Measurements from ENCODE around the gene GIT1.
A peak's percentile ranks its signal among the peaks of the same experiment; 100 is the strongest.

Gene GIT1

GRCh38 chr17:29570521-29570920, 18.9 kb downstream of the GIT1 start:
- no peak for DNase-seq (ENCODE audit: low read depth)

GRCh38 chr17:29569245-29569950, 20.1 kb downstream of the GIT1 start:
- no peak for DNase-seq (ENCODE audit: low read depth)
- peak overlapping the region; percentile 64 for H3K4me3 ChIP-seq (ENCODE audit: control insufficient read depth, low read depth, low read length)
- no peak for TF ChIP-seq CTCF (conservative IDR thresholded peaks at IDR 0.05; ENCODE audit: control insufficient read depth, insufficient read depth, low read depth, low read length)

More at GRCh38 chr17:29570521-29570920, 18.9 kb downstream of the GIT1 start:
- TF ChIP-seq CTCF (conservative IDR thresholded peaks at IDR 0.05; ENCODE audit: control insufficient read depth, insufficient read depth, low read depth, low read length): no peak
- H3K4me3 ChIP-seq (ENCODE audit: control insufficient read depth, low read depth, low read length): no peak overlapping the region

GRCh38 chr17:29568331-29569244, 20.9 kb downstream of the GIT1 start, which contains the start of gene TP53I13:
Gene TP53I13, plus strand, starts transcription at chr17:29568701. Its CDS starts 58 bp downstream, at chr17:29568759.
- TF ChIP-seq CTCF (conservative IDR thresholded peaks at IDR 0.05; ENCODE audit: control insufficient read depth, insufficient read depth, low read depth, low read length): no peak

GRCh38 chr17:29567554-29568330, 21.7 kb downstream of the GIT1 start:
- peak; percentile 25 for TF ChIP-seq CTCF (conservative IDR thresholded peaks at IDR 0.05; ENCODE audit: control insufficient read depth, insufficient read depth, low read depth, low read length)
- DNase-seq (ENCODE audit: low read depth): no peak

More at GRCh38 chr17:29568331-29569244, 20.9 kb downstream of the GIT1 start, which contains the start of gene TP53I13:
- DNase-seq (ENCODE audit: low read depth): peak; percentile 61
- peak within 1 kb of the TSS; percentile 68 for H3K4me3 ChIP-seq (ENCODE audit: control insufficient read depth, low read depth, low read length)

GRCh38 chr17:29567304-29567553, 22.2 kb downstream of the GIT1 start:
- peak overlapping the region; percentile 68 for H3K4me3 ChIP-seq (ENCODE audit: control insufficient read depth, low read depth, low read length)
- no peak for TF ChIP-seq CTCF (conservative IDR thresholded peaks at IDR 0.05; ENCODE audit: control insufficient read depth, insufficient read depth, low read depth, low read length)
- DNase-seq (ENCODE audit: low read depth): no peak

More at GRCh38 chr17:29567554-29568330, 21.7 kb downstream of the GIT1 start:
- H3K4me3 ChIP-seq (ENCODE audit: control insufficient read depth, low read depth, low read length): peak overlapping the region; percentile 68
